GM18909 (cell line): ENCODE results near the gene IRF7.

Source experiments
- ATAC-seq: cut with Tn5 transposase; IDR thresholded peaks from one replicate; pipeline ENCODE4 v1.9.1; 2021; ENCODE audit warnings: mild to moderate bottlenecking; ENCODE audit not compliant: unreplicated experiment, poor library complexity

IRF7 gene

DNA sequence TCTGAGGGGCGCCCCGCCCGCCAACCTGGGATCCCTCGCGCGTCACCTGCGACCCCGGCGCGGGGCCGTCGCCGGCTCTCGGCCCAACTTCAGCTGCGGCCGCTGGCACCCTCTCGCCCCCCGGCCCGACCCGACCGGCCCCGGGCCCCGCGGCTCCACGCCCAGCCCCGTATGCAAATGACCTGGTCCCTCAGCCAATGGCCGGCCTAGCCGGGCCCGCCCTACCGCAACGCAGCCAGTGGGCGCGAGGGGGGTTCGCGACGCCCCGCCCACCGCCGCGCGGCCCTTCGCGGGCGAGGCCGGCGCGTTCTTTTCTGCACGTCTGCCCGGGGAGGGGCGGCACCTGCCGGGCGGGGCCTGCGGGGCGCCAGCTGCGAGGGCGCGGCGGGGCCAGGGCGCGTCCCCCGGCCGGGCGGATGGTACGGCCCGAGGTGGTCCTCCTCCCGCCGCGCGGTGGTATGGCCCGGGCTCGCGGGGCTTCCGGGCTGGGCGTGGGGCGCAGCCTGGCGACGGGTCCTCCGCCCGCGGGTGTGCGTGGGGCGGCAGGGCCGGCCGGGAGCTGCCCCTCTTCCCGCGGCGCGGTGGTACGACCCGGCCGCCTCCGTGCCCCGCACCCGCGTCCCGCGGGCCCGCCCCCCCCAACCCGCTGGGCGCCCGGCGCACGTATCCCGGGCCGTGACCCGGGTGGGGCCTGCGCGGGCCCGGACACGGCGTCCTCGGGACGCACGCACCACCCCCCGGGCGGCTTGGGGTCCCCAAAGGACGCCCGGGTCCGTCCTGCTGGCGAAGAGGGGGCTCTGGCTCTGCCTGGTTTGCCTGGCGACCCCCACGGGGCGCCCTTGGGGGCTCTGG lies 47.2 kb downstream of the IRF7 start:
- ATAC-seq, result peak; percentile 82

DNA sequence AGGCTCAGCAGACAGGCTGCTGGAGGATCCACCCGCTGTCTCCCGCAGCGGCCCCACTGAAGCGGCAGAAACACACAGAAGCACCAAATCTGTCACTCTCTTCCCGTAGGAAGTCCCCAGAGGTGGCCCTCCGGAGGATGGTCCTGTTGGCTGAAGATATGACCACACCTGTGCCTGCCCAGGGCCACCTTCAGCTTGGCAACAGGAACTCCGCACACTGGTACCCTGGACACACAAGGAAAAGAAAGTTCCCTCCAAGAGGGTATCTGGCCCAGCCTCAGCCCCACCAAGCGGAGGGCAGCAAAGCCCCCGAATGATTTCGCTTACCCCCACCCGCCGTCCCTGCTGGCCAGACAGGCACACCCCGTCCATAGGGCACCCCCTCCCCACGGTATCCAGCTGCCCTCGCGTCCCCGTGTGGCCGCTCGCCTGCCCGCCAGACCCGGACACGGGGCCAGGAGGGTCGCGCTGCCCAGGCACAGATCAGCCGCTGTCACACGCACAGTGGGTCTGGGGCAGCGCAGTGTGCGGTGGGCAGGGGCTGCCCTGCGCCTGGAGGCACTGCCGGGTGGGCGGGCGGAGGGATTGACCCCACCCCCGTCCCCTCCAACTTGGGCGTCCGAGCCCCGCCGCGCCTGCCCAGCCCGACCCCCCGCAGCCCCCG lies 48.0 kb downstream of the IRF7 start:
- peak; percentile 6 for ATAC-seq

DNA sequence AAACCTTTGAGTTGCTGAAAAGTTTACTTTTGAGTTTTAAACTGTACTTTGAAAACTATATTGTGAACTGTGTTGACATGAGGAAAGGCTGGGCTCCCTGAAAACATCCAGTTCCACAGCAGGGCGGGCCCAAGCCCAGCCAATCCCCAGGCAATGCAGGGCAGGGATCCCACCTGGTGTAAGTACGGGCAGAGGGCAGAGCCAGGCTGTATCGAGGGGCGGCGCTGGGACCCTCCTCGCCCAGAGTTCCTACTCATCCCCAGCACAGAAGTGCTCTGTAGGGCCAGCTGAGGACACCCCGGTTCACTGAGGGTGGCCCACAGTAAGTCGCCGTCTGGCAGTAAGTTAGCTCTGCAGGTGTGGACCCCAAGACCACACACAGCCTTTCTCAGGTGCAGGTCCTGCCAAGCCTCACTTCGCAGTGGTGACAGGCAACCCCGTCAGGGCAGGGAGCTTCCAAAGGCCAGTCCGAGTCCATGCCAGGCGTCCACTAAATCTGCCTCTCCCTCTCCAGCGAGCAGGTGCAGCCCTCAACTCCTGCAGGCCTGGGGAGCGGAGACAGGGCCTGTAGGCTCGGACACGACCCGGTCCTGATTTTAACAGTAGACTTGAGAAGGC lies 48.6 kb downstream of the IRF7 start:
- no peak for ATAC-seq

- no peak for ATAC-seq
Measured at GRCh38 chr11:565921-566509, 49.7 kb downstream of the IRF7 start.

DNA sequence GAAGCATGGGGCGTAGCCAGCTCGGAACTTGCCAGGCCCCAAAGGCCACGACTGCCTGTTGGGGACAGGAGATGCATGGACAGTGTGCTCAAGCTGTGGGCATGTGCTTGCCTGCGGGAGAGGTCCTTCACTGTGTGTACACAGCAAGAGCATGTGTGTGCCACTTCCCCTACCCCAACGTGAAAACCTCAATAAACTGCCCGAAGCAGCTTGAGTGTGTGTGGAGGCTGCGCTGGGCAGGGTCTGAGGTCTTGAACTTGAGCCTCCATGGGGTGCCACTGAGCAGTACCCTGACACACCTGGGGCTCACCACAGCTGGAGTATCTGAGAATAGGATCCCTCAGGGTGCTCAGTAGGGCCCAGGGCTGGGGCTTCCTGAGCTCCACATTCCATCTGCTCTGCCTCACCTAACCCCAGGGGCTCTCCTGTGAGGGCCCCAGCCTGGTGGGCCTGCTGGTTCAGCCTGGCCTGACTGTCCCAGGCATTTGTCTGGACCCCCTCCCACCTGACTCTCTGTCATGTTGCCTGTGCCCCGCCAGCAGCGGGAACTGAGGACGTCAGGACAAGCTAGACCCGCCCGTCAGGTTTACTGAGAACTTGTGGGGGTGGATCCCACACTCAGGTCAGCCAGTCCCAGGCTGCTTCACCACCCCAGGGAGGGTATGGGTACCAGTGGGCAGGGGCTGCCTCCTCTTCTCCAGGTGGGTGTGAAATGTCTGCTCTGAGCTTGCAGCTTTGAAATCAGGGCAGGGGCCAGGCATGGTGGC lies 51.8 kb downstream of the IRF7 start:
- ATAC-seq, result no peak

- ATAC-seq, result no peak
Measured at GRCh38 chr11:563066-563811, 52.5 kb downstream of the IRF7 start.
